Retinal pigment epithelial cell (primary cell): ENCODE measurements around the gene FOXK1.

Source experiments
- DNase-seq: peaks from one replicate; pipeline ENCODE4 v3.0.0-alpha.2; 2010; ENCODE audit warnings: low read depth
- H3K4me3 ChIP-seq: 2 replicates; pipeline ENCODE4 v1.5.1; 2011; ENCODE audit warnings: mild to moderate bottlenecking, low read length, control low read depth, moderate library complexity
- CTCF ChIP-seq: conservative IDR thresholded peaks from 2 replicates; pipeline ENCODE4 v1.5.1; 2011; ENCODE audit warnings: low read depth, low read length, control low read depth, inconsistent platforms

FOXK1 gene

GRCh38 chr7:4764402-4765007, 82.4 kb downstream of the FOXK1 start:
- TF ChIP-seq CTCF, result no peak
- no peak overlapping the region for H3K4me3 ChIP-seq
- DNase-seq, result no peak

GRCh38 chr7:4765776-4766490, 83.8 kb downstream of the FOXK1 start:
- no peak for DNase-seq
- H3K4me3 ChIP-seq, result no peak overlapping the region
- peak; percentile 40 for TF ChIP-seq CTCF

DNA sequence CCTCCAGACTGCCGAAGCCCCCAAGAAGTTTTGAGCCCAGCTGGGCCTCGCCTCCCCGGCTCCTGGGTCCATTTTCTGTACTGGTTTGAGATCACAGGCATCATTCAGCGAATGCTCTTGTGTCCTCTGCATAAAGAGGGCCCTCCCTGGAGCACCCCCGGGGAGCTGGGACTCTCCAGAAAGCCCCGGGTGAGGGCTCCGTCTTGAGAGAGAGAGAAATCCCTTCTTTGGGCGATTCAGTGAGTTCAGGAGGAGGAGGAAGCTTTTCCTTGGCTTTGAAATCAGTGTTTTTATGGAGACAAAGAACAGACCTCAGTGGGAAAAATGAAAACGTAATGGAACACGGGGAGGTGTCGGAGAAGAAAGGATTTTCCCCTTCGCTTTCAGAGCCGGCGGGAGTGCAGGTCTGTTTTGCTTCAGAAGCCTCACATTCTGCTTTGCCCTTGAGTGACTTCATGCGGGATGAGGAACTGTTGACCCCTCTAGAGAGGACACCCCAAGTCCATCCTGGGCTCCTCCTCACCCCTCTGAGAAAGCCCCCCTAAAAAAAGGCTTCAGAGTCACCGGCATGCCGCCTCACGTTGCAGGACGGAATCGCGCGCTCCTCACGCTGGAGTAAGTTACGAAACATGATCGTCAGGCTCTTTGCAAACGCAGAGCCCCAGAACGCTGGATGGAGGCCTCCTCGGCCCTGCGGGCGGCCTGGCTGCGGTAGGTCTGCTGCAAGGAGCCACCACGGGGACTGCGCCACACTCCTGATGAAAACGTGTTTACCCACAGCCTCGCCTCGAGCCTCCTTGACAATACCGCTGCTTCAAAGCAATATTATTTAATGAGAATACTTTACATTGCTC, 84.8 kb downstream of the FOXK1 start:
- no peak for DNase-seq
- TF ChIP-seq CTCF, result no peak
- no peak overlapping the region for H3K4me3 ChIP-seq

DNA sequence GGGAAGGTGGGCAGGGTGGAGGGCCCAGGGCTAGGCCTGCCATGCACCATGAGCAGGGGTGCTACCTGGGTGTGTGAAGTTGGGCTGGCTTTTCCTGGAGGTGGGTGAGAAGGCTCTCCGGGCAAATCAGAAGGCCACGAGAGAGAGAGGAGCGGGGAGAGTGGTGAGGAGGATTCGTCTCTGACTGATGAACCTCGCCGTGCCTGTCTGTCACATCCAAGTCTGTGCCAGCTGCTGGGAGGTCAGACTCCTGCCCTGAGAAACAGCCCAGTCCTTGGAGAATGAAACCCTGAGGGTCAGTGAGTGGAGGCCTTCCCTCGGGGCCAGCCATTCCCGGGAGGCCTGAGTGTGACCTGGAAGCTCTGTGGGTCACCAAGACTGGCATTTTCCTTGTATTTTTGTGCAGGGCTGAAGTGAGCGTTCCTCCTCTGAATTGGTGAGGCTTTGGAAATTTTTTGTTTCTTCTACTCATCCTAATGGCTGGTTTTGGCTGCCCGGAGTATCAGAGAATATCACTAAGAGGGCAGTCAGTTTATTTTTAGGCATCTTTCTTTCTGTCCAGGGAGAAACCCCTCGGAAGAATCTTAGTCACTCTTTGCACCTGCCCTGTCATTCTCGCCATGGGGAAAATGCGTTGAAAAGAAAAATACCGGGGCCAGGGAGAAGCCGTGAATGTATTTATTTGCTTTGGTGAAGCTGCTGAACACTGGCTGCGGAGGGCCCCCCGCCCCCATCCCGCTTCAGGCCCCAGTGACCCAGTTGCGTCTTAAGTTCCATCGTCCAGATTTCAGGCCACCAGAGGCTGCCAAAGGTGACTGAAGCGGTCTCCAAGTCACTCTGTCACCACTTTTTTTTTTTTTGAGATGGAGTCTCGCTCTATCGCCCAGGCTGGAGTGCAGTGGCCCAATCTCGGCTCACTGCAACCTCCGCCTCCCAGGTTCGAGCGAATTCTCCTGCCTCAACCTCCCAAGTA, 86.8 kb downstream of the FOXK1 start:
- no peak for TF ChIP-seq CTCF
- no peak overlapping the region for H3K4me3 ChIP-seq
- no peak for DNase-seq

DNA sequence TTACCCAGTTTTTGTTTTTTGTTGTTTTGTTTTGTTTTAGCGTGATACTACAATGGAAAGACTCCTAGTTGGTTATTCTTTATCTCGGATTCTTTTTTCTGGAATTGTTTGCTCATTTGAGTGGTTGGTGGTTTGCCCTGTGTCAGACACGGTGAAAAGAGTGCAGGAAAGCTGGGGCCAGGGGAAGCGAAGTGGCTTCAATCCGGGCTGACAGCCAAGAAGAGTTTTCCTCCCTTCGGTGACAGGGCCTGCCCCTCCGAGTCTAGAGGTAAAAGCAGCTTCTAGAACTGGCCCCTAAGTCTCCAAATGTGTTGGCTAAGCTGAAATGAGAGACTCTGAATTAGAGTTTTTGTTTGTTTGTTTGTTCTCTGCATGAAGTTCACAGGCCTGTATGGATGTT, 87.7 kb downstream of the FOXK1 start:
- H3K4me3 ChIP-seq, result no peak overlapping the region
- DNase-seq, result peak; percentile 33
- TF ChIP-seq CTCF, result no peak

DNA sequence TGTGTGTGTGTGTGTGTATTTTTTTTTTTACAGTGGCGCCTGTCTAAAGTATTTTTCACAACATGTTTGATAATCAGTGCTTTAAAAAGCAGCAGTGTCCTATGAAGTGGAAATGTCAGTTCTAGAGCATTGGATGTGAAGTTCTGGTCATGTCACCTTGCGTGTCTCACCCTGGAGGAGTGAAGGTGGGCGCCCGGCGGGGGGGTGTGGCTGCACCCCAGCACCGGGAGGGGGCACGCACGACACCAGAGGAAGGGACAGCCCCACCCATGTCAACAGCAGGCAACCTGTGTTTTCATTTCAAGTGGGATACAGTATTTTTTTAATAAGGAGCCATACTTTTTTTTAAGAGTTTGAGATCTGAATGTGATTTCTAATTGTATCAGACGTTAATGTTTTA, 88.8 kb downstream of the FOXK1 start:
- no peak overlapping the region for H3K4me3 ChIP-seq
- DNase-seq, result no peak
- TF ChIP-seq CTCF, result no peak
